IPS-20b (cell line): ENCODE data around the gene RGS16.

Source experiments
- H3K27ac ChIP-seq: one replicate; pipeline ENCODE4 v1.5.1; 2013; ENCODE audit warnings: low read length
- H3K27me3 ChIP-seq: 2 replicates; pipeline ENCODE4 v1.6.1; 2013; ENCODE audit warnings: mild to moderate bottlenecking, low read length, inconsistent platforms; ENCODE audit not compliant: insufficient read depth
- H3K36me3 ChIP-seq: 2 replicates; pipeline ENCODE4 v1.6.1; 2013; ENCODE audit warnings: low read depth, mild to moderate bottlenecking, inconsistent platforms, low read length, moderate library complexity; ENCODE audit not compliant: insufficient read depth
- H3K4me1 ChIP-seq: 2 replicates; pipeline ENCODE4 v1.6.1; 2013; ENCODE audit warnings: mild to moderate bottlenecking, control low read depth, inconsistent platforms, low read length, moderate library complexity; ENCODE audit not compliant: insufficient read depth
- H3K4me3 ChIP-seq: 2 replicates; pipeline ENCODE4 v1.5.1; 2013; ENCODE audit warnings: mild to moderate bottlenecking, low read length, inconsistent platforms
- H3K9ac ChIP-seq: 2 replicates; pipeline ENCODE4 v1.6.1; 2013; ENCODE audit warnings: low read depth, mild to moderate bottlenecking, inconsistent platforms, low read length, moderate library complexity
- H3K9me3 ChIP-seq: 2 replicates; pipeline ENCODE4 v1.6.1; 2013; ENCODE audit warnings: mild to moderate bottlenecking, low read depth, low read length, inconsistent platforms; ENCODE audit not compliant: insufficient read depth

Gene RGS16

GRCh38 chr1:182602935-182603645 is 1.1 kb downstream of the RGS16 start:
- H3K36me3 ChIP-seq = peaks cover 23% of the 10 kb centered on the region; the same call in 1 of the 2 replicates
- peak overlapping the region; percentile 55; the same call in 1 of the 2 replicates for H3K9ac ChIP-seq
- H3K4me3 ChIP-seq = peak overlapping the region; percentile 70; the same call in 1 of the 2 replicates

GRCh38 chr1:182601913-182602312 is 2.3 kb downstream of the RGS16 start:
- Histone ChIP-seq H3K27ac (no peak overlapping the region), H3K4me1 (peaks cover 8% of the 10 kb centered on the region; the same call in 1 of the 2 replicates), H3K4me3 (no peak overlapping the region), H3K9ac (no peak overlapping the region), H3K9me3 (no peaks in the 10 kb centered on the region), H3K27me3 (peaks cover 44% of the 10 kb centered on the region), H3K36me3 (peaks cover 23% of the 10 kb centered on the region; the same call in 1 of the 2 replicates)

More at GRCh38 chr1:182602935-182603645, 1.1 kb downstream of the RGS16 start:
- H3K27ac ChIP-seq = no peak overlapping the region
- no peaks in the 10 kb centered on the region for H3K9me3 ChIP-seq
- H3K4me1 ChIP-seq = peaks cover 8% of the 10 kb centered on the region; the same call in 1 of the 2 replicates
- peaks cover 50% of the 10 kb centered on the region for H3K27me3 ChIP-seq

- H3K27me3 ChIP-seq = peaks cover 39% of the 10 kb centered on the region
- peaks cover 8% of the 10 kb centered on the region; the same call in 1 of the 2 replicates for H3K4me1 ChIP-seq
- peaks cover 23% of the 10 kb centered on the region; the same call in 1 of the 2 replicates for H3K36me3 ChIP-seq
- no peaks in the 10 kb centered on the region for H3K9me3 ChIP-seq
- no peak overlapping the region for H3K4me3 ChIP-seq
- no peak overlapping the region for H3K27ac ChIP-seq
- H3K9ac ChIP-seq = no peak overlapping the region
Measured at GRCh38 chr1:182601416-182601786, 2.8 kb downstream of the RGS16 start.

- no peak overlapping the region for H3K27ac ChIP-seq
- peaks cover 8% of the 10 kb centered on the region; the same call in 1 of the 2 replicates for H3K4me1 ChIP-seq
- H3K9me3 ChIP-seq = no peaks in the 10 kb centered on the region
- no peak overlapping the region for H3K4me3 ChIP-seq
- H3K27me3 ChIP-seq = peaks cover 35% of the 10 kb centered on the region
- H3K36me3 ChIP-seq = peaks cover 23% of the 10 kb centered on the region; the same call in 1 of the 2 replicates
- no peak overlapping the region for H3K9ac ChIP-seq
Measured at GRCh38 chr1:182600745-182601415, 3.3 kb downstream of the RGS16 start.

- no peak overlapping the region for H3K9ac ChIP-seq
- peaks cover 8% of the 10 kb centered on the region; the same call in 1 of the 2 replicates for H3K4me1 ChIP-seq
Measured at GRCh38 chr1:182600036-182600713, 4.0 kb downstream of the RGS16 start.

GRCh38 chr1:182599339-182599738 is 4.8 kb downstream of the RGS16 start:
- Histone ChIP-seq H3K27ac (no peak overlapping the region), H3K27me3 (peaks cover 20% of the 10 kb centered on the region), H3K4me3 (no peak overlapping the region), H3K4me1 (peaks cover 8% of the 10 kb centered on the region; the same call in 1 of the 2 replicates), H3K9me3 (no peaks in the 10 kb centered on the region), H3K9ac (no peak overlapping the region), H3K36me3 (peaks cover 23% of the 10 kb centered on the region; the same call in 1 of the 2 replicates)

More at GRCh38 chr1:182600036-182600713, 4.0 kb downstream of the RGS16 start:
- H3K36me3 ChIP-seq = peaks cover 23% of the 10 kb centered on the region; the same call in 1 of the 2 replicates
- no peak overlapping the region for H3K4me3 ChIP-seq
- no peak overlapping the region for H3K27ac ChIP-seq
- H3K27me3 ChIP-seq = peaks cover 28% of the 10 kb centered on the region
- H3K9me3 ChIP-seq = no peaks in the 10 kb centered on the region

- Histone ChIP-seq H3K36me3 (peaks cover 23% of the 10 kb centered on the region; the same call in 1 of the 2 replicates), H3K9me3 (no peaks in the 10 kb centered on the region), H3K4me1 (peaks cover 3% of the 10 kb centered on the region; the same call in 1 of the 2 replicates), H3K4me3 (no peak overlapping the region), H3K27me3 (peaks cover 10% of the 10 kb centered on the region), H3K9ac (no peak overlapping the region), H3K27ac (no peak overlapping the region)
Measured at GRCh38 chr1:182598296-182598695, 5.9 kb downstream of the RGS16 start.

GRCh38 chr1:182596934-182597333 is 7.3 kb downstream of the RGS16 start:
- Histone ChIP-seq H3K9me3 (no peaks in the 10 kb centered on the region), H3K4me1 (no peaks in the 10 kb centered on the region; the same call in 1 of the 2 replicates), H3K36me3 (peaks cover 23% of the 10 kb centered on the region; the same call in 1 of the 2 replicates), H3K4me3 (no peak overlapping the region), H3K27me3 (no peaks in the 10 kb centered on the region), H3K27ac (no peak overlapping the region), H3K9ac (no peak overlapping the region)

- no peaks in the 10 kb centered on the region for H3K27me3 ChIP-seq
- no peak overlapping the region for H3K4me3 ChIP-seq
- H3K9ac ChIP-seq = no peak overlapping the region
- peaks cover 13% of the 10 kb centered on the region; the same call in 1 of the 2 replicates for H3K36me3 ChIP-seq
- H3K9me3 ChIP-seq = no peaks in the 10 kb centered on the region
- H3K4me1 ChIP-seq = no peaks in the 10 kb centered on the region
- H3K27ac ChIP-seq = no peak overlapping the region
Measured at GRCh38 chr1:182595641-182596240, 8.4 kb downstream of the RGS16 start.

- Histone ChIP-seq H3K36me3 (no peaks in the 10 kb centered on the region), H3K4me1 (peaks cover 13% of the 10 kb centered on the region), H3K9me3 (no peaks in the 10 kb centered on the region), H3K4me3 (no peak overlapping the region), H3K27me3 (no peaks in the 10 kb centered on the region), H3K9ac (no peak overlapping the region), H3K27ac (no peak overlapping the region)
Measured at GRCh38 chr1:182589931-182590330, 14.3 kb downstream of the RGS16 start.

GRCh38 chr1:182589520-182589919 is 14.7 kb downstream of the RGS16 start:
- no peaks in the 10 kb centered on the region for H3K27me3 ChIP-seq
- H3K9me3 ChIP-seq = no peaks in the 10 kb centered on the region
- H3K4me3 ChIP-seq = peak overlapping the region; percentile 67
- peaks cover 13% of the 10 kb centered on the region for H3K4me1 ChIP-seq
- H3K36me3 ChIP-seq = no peaks in the 10 kb centered on the region
- H3K27ac ChIP-seq = no peak overlapping the region
- H3K9ac ChIP-seq = peak overlapping the region; percentile 43; the same call in 1 of the 2 replicates
